GM21717 (cell line): ENCODE measurements around the gene CD69.
"Not testable (repeated sequence)": the region's sequence is repeated elsewhere in the genome, so short reads cannot be mapped to it uniquely, and the experiment has no call there.

Experiments
- ATAC-seq: cut with Tn5 transposase; IDR thresholded peaks from one replicate; pipeline ENCODE4 v1.9.1; 2021; ENCODE audit warnings: mild to moderate bottlenecking, moderate library complexity; ENCODE audit not compliant: unreplicated experiment

The CD69 gene

DNA sequence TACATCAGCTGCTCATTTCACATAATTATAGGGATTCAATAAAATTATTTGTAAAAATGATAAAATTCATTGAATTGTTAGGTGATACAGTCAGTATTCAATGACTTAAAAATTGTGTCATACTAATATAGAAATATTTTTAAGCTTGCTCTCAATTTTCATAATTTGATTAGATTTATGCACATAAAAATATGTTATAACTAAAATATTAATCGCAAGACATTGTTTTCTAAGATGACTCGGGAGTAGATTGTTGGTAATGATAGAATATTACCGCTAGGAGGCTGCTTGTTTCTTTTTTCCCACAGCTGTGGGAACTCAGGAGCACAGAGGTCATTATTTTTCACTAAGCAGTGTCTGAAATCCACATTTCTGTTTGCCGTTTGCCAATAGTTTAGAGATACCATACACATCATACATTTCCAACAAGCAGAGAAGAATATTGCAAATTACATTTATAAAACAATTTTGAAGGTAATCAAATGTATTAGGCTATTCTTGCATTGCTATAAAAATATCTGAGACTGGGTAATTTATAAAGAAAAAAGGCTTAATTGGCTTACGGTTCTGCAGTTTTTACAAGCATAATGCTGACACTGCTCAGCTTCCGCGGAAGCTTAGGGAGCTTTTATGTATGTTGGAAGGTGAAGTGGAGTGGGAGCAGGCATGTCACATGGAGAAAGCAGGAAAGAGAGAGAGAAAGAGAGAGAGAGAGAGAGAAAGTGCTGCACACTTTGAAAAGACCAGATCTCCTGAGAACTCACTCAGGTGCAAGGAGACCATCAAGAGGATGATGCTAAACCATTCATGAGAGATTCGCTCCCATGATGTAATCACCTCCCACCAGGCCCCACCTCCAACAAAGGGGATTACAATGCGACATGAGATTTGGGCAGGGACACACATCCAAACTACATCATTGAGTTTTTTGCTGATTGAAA, 9.2 kb downstream of the CD69 start:
- no peak for ATAC-seq

DNA sequence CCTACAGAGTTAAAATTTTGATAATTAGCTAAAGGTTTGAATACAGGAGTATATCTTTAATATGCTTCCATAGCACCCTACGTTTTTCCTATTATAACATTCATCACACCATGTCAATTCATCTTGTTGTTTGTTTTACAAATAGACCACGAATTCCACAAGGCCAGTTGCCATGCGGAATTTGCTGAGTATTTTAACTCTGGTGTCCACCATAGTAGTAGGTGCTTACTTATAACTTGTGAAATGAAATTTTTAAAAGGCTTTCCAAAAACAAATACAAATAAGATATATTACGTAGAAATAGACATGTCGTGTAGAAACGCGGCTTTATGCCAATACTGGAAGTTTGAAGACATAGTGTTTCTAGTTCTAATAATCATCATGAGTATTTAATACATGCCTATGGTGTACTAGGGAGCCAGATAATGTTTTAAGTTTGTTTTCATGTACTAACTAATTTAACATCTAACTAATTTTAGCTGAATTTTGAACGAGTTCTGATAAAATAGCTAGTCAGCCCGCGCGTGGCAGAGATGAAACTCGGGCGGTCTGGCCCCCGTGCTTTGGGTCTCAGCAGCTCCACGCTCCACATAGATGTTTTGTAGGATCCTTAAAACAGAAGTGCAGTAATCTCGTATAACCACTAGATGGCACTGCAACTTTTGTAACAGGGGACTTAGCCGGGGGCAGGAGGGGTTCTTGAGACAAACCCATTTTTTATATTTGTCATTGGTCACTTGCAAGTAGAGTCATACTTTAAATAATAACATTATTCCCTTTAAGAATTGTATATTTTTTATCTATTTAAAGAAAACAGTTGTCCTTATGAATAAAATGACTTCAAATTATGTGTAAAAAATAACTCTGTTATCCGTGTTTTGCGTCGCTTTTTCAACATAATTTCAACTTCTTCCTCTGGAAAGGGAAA, 10.2 kb downstream of the CD69 start:
- ATAC-seq, result peak; percentile 58

DNA sequence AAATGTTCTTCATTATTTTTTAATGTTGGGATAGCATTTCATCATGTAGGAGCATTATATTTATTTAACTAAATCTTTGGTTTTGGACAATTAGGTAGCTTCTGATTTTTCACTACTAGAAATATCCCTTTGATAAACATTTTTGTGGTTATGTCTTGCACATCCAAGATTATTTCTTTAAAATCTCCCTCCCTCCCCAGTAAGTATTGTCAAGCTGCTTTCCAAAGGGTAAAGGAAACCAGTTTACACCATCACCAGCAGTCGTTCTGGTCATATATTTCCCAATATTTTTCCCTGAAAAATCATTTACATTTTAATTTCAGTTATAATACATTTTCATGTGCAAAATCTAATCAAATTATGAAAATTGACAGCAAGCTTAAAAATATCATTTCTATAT, 11.1 kb downstream of the CD69 start:
- no peak for ATAC-seq

DNA sequence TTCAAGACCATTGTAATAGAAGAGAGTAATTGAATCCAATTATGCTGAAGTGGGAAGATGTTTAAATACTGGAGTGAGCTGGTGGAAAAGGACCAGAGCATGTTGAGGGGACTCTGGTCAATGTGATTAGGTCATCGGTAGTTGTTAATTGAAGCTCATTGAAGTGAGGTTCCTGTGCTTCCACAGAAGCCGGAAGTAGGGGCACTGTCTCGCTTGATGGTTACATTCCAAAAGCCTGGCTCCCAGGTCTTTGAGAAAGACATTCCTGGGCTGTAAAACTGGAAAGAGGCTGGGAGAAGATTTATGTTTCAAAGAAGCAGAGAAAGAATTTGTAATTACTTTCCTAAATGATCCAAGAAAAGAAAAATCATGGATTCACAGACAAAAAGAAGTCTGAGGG, 15.5 kb downstream of the CD69 start:
- no peak for ATAC-seq

DNA sequence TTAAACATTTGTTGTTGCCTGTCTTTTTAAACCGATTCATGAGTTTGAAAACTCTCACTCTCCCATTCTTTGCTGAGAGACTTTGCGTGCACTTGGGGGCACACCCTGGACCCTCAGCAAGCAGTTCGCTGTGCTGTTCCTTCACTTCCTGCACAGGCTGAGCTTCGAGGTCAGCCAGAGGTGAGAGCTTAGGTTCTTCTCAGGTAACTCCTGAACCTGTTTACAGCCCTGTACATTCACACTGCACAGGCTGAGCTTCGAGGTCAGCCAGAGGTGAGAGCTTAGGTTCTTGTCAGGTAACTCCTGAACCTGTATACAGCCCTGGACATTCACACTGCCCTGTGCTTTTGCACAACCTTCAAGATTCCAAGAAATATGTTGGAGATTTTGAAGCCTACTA, 18.0 kb downstream of the CD69 start:
- ATAC-seq, result no peak

DNA sequence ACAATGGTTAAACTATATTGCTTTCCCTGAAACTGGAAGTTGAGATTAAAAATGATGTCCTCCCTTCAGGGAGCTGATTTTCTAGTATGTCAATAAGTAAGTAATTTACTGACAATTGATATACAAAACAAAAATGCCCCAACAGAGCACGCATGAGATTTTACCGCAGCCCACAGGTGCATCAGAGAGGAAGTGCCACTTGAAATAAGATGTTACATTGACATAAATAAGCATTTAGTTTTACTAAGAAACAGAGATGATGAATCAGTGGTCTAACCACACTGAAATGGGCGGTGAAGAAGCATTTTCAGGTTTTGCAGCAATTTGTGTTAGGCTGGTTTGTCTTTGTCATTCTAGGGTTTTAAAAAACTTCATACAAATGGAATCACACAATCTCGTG, 19.0 kb downstream of the CD69 start:
- ATAC-seq, result peak; percentile 67

DNA sequence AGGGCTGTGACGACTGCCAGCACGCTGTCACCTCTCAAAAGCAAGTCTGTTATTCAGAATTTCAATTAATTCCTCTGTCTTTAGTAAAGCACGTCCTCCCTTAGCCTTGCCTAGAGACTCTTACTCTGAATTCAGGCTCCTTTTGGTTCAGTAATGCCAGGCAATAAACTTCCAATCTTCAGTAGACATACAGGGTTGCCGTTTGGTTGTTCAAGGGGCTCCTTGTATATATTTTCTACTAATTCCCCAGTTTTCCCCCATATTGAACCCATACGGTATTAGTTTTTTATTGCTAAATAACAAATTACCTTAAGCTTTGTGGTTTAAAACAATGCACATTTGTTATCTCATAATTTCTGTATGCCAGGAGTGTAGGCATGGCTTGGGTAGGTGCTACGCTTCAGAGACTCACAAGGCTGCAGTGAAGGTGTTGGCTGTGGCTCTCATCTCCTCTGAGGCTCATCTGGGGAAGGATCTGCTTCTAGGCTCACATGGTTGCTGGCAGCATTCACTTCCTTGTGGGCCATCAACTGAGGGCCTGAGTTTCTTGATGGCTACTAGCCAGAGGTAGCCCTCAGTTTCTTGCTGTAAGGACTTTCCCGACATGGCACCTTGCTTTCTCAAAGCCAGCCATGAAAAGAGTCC, 20.5 kb downstream of the CD69 start:
- ATAC-seq, result no peak

DNA sequence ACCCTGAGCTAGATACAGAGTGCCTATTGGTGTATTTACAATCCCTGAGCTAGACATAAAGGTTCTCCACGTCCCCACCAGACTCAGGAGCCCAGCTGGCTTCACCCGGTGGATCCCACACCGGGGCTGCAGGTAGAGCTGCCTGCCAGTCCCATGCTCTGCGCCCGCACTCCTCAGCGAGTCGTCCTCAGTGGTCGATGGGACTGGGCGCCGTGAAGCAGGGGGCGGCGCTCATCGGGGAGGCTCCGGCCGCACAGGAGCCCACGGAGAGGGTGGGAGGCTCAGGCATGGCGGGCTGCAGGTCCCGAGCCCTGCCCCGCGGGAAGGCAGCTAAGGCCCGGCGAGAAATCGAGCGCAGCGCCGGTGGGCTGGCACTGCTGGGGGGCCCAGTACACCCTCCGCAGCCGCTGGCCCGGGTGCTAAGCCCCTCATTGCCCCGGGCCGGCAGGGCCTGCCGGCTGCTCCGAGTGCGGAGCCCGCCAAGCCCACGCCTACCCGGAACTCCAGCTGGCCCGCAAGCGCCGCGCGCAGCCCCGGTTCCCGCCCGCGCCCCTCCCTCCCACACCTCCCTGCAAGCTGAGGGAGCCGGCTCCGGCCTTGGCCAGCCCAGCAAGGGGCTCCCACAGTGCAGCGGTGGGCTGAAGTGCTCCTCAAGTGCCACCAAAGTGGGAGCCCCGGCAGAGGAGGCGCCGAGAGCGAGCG, 21.1 kb downstream of the CD69 start:
- not testable (repeated sequence) for ATAC-seq

DNA sequence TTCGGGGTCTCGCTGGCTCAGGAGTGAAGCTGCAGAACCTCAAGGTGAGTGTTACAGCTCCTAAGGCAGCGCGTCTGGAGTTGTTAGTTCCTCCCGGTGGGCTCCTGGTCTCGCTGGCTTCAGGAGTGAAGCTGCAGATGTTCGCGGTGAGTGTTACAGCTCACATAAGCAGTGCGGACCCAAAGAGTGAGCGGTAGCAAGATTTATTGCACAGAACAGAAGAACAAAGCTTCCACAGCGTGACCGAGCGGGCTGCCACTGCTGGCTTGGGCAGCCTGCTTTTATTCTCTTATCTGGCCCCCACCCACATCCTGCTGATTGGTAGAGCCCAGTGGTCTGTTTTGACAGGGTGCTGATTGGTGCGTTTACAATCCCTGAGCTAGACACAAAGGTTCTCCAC, 21.8 kb downstream of the CD69 start:
- not testable (repeated sequence) for ATAC-seq

DNA sequence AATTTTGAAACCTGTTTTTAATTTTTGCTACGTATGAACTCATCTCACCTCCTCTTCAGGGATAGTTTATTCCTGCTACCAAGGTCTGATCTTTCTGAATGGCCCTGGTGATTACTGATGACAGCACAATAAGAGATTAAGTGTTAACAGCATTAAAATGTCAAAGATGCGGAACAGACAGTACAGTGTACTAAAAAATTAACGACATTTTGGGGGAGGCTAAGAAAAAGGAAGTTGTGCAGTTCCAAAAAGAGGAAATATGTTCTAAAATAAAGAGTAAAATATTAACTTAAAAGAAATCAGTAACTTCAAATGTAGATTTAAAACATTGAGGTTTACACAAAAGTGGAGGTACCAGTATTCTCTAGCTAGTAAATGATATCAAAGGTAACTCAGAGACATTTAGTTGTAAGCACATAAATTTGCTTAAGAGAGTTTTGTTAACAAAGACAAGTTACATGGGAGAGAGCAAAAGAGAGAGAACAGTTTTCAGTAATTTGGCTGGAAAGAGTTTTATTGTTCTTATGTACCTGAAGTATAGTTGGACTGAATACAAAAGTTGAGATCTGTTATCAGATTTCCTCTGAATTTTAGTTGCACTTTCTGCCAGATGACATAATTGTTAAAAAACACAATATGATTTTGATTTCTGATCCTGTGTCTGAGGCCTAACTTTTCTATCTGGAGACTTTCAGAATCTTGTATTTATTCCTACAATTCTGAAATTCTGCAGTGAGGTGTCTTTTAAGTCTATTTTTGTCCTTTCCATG, 23.6 kb downstream of the CD69 start:
- no peak for ATAC-seq

DNA sequence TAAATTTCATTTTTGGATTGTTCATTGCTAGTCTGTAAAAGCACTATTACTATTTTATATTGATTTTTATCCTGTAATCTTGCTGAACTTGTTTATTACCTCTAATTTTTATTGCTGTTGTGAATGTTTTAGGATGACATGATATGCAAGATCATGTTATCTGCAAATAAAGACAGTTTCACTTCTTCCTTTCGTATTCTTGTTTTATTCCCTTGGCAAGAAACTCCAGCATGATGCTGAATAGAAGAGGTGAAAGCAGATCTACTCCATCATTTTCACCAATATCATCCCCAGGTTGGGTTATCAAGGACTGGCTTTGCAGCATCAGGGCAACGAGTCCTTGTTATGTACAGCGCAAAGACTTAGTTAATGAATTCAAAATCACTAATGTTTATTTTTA, 25.1 kb downstream of the CD69 start:
- no peak for ATAC-seq

DNA sequence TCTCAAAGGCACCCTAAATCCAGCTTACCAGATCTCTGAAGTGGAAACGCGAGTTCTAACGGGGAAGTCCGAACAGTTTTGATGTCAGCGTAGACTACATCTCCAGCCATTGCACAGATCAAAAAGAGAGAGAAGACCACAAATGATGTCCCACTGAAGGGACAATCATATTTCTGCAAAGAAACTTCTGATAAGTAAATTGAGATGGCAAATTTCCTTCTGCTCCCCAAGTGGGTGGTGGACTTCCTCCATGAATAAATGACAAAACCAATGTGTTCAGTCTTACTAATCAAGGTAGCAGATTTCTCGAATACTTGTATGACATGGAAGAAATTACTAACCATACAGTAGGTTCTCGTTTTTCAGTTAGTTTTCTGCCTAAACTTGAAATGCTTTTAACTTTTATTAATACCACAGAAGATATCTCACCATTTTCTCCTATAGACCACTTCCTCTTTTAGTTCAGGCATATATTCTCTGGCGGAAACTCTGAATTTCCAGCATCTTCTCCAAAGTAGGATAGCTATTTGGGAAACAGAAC, 27.7 kb downstream of the CD69 start, which contains the start of gene CLECL1:
Gene CLECL1 (minus strand): TSS at position 177 of the 541 bp plus-strand sequence.
- ATAC-seq, result peak; percentile 39

DNA sequence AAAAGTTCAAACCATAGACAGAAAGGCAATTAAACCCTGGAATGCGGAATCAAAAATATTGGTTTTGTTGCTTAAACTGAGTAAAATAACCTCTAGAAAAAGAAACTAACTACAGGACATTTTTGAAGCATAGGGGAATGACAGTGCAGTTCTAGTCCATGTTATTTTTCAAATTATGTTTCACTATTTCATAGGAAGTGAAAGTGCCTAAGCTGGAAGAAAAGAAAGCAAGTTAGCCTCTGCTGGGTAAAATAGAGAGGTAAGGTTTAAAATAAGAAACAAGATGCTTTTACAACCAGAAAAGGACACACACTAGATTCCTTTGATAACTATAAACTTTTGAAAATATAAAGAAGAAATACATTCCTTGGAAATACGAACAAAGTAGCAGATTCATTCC, 28.9 kb downstream of the CD69 start:
- no peak for ATAC-seq

DNA sequence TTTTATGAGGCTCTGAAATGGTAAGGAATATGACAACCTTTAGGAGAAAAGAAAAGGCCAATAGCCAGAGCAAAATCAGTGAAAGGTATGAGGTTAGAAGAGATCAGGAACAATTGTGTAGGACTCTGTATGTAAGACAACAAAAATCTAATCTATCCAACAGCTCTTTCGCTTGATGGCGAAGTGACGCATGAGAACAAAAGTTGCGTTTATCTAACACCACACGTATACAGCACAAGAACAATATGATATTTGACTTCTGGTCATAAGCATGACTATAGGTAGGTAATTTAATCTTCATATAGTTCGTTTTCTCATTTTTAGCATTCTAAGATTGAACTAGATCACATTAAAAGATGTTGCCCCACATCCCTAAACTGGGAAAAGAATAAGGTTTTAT, 29.3 kb downstream of the CD69 start:
- ATAC-seq, result no peak

DNA sequence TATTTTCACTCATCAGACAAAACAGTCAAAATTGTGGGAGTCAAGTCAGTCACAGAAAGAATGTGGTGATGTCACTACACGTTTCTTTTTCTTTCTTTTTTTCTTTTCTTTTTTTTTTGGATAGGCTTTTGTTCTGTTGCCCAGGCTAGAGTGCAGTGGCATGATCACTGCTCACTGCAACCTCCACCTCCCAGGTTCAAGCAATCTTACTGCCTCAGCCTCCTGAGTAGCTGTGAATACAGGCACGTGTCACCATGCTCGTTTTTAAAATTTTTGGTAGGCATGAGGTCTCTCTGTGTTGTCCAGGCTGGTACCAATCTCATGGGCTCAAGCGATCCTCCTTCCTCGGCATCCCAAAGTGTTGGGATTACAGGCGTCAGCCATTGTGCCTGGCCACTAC, 30.1 kb downstream of the CD69 start:
- no peak for ATAC-seq

DNA sequence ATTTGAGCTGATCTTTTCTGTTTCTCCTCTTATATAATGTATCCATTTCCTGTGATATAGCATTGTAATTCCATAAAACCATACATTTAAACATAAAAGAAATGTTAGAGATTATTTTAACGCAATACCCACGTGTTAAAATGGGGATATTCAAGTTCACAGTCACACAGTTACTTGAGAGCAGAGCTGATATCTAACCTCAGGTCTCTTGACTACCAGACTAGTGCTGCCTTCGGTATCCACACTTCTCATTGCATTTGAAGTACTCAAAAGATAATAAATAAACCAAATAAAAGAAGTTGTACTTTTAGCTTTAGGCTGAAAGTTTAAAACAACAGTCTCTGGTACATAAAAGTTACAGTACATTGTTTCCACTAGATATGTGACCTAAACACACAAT, 30.7 kb downstream of the CD69 start:
- ATAC-seq, result no peak

DNA sequence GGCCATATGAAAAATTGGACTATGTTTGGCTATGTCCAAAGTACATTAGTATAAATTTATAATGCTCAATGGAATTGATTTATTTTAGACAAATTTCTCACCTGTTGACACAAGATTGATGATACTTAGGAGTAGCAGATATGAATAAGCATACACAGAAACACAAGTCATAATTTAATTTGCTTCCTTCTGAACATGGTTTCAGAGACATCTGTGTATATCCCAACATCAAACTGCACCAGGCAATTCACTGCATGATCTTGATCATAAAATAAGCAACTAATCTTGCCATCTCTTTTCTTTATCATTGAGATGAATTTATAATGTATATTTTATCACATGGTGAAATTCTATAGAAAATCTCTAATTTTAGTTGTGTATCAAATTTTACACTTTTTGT, 31.6 kb downstream of the CD69 start:
- ATAC-seq, result no peak

DNA sequence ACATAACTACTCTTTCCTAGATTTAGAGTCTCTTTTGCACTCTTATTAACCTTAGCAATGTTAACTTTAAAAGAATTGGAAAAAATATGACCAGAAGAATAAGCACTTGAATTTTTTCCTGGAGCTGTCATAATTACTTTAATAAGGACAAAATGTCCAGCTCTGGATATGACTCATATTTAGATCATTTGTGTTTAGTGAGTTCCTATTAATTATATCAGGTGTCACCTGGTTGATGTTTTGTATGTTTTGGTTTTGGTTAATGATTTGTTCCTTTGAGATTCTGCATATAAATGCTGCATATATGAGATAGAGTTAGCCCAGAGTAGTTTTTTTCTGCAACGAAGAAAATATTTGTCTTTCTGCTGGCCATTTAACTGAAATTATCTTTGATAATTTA, 32.9 kb downstream of the CD69 start:
- no peak for ATAC-seq

DNA sequence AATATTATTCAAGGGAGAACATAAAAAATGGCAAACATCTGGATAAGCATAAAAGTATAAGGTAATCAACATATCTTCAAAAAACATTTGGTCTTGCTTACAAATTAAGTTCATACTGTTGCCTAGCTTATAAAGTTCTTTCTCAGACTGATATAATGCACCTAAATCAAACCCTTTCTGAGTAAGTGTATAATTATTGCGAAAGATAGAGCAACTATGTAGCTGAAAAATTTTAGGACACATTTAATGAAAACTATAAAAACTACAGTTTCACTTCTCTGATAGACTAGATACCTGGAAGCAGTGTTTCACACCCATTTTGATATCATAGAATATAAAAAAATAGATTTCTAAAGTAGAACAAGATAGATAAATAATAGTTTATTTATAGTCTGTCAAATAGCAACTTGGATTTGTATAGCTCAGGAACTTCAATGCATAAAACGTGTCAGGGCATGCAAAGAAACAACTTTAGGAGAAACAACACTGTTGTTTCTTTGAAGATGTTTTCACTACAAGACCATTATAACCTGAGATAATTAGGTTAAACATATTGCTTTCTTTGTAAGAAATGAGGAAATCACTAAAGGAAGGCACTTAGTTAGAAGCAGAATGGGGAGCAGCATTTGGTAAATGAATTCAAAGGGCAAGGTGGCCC, 35.4 kb downstream of the CD69 start:
- ATAC-seq, result no peak
